Chondrocyte (in vitro differentiated cells): ENCODE measurements around the gene SLC25A17. TPM values are rescaled to one million over a fixed set of nuclear protein-coding genes. Genes with fewer than 3 reads are reported as not detected.

Experiments used
- DNase-seq: peaks from one replicate; pipeline ENCODE4 v3.0.0; 2021; ENCODE audit warnings: mixed read lengths, low spot score
- H3K27ac Mint-ChIP-seq: one replicate; pipeline ENCODE4 v1.8.0; 2021; ENCODE audit warnings: mild to moderate bottlenecking, moderate library complexity, mixed read lengths; ENCODE audit not compliant: unreplicated experiment
- H3K27me3 Mint-ChIP-seq: 2 replicates; pipeline ENCODE4 v1.8.0; 2021; ENCODE audit warnings: low read depth, mixed read lengths
- H3K36me3 Mint-ChIP-seq: 2 replicates; pipeline ENCODE4 v1.8.0; 2021; ENCODE audit warnings: low read depth, mixed read lengths
- H3K4me1 Mint-ChIP-seq: 2 replicates; pipeline ENCODE4 v1.8.0; 2021; ENCODE audit warnings: low read depth, mild to moderate bottlenecking, mixed read lengths
- H3K4me3 Mint-ChIP-seq: one replicate; pipeline ENCODE4 v1.8.0; 2021; ENCODE audit warnings: mild to moderate bottlenecking, moderate library complexity, mixed read lengths; ENCODE audit not compliant: unreplicated experiment
- H3K9me3 Mint-ChIP-seq: 2 replicates; pipeline ENCODE4 v1.8.0; 2021; ENCODE audit warnings: low read depth, mixed read lengths
- total RNA-seq: library from RNA; stranded (reverse); gene quantifications from 3 replicates; pipeline ENCODE4 v1.2.1, GENCODE V29; 2021
- TF ChIP-seq, protein P1 (sequence below): fragments of 200-600 bp; sonication (generic); IDR thresholded peaks from 2 replicates; pipeline ENCODE4 v1.5.0; 2021; ENCODE audit warnings: antibody characterized with exemption, mild to moderate bottlenecking, moderate library complexity

SLC25A17 gene
- total RNA-seq, 1 donor from 2014 or later = 17.4 TPM

DNA sequence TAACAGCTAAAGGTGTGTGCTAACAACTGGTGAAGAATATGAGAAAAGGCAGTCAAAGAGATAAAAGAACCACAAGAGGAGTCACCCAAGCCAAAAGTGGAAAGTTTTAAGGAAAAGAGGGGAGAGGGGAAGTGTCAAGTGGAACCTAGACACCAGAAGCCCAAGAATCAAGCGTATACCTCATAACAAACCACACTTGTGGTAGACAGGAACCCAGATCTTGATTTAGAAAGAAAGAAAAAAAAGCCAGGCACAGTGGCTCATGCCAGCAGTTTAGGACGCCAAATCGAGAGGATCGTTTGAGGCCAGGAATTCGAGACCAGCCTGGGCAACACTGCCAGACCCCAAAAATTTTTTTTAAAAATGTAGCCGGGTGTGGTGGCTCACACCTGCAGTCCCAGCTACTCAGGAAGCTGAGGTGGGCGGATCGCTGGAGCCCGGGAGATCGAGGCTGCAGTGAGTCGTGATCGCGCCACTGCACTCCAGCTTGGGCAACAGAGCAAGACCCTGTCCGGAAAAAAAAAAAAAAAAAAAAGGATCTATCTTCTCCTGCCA, 877 bp downstream of the SLC25A17 start:
- Mint-ChIP-seq H3K4me1 (peaks cover 28% of the 10 kb centered on the region), H3K9me3 (no peaks in the 10 kb centered on the region), H3K27me3 (no peaks in the 10 kb centered on the region), H3K36me3 (no peaks in the 10 kb centered on the region), H3K4me3 (peak overlapping the region; percentile 96), H3K27ac (peak overlapping the region; percentile 93)
- no peak for DNase-seq
- TF ChIP-seq, protein P1, sequence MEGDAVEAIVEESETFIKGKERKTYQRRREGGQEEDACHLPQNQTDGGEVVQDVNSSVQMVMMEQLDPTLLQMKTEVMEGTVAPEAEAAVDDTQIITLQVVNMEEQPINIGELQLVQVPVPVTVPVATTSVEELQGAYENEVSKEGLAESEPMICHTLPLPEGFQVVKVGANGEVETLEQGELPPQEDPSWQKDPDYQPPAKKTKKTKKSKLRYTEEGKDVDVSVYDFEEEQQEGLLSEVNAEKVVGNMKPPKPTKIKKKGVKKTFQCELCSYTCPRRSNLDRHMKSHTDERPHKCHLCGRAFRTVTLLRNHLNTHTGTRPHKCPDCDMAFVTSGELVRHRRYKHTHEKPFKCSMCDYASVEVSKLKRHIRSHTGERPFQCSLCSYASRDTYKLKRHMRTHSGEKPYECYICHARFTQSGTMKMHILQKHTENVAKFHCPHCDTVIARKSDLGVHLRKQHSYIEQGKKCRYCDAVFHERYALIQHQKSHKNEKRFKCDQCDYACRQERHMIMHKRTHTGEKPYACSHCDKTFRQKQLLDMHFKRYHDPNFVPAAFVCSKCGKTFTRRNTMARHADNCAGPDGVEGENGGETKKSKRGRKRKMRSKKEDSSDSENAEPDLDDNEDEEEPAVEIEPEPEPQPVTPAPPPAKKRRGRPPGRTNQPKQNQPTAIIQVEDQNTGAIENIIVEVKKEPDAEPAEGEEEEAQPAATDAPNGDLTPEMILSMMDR = no peak

DNA sequence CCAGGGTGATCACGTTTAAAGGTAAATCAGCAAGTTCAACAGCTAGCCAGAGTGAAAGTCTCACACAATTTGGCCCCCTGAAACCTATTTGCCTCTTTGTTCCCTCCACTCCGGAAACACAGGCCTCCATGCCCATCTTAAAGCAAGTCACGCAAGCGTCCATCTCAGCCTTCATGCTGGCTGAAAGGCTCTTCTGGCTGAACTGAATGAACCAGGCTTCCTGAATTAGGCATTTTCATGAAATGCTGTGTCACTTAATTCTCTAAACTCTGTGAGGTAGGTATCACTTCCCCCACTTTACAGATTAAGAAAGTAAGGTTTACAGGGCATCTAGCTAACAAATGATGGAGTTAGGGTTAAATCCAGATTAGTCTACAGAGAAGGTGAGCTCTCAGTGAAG, 1.4 kb downstream of the SLC25A17 start:
- Mint-ChIP-seq H3K27ac (no peak overlapping the region), H3K4me1 (peaks cover 28% of the 10 kb centered on the region), H3K4me3 (peak overlapping the region; percentile 96), H3K36me3 (no peaks in the 10 kb centered on the region), H3K9me3 (no peaks in the 10 kb centered on the region), H3K27me3 (no peaks in the 10 kb centered on the region)
- TF ChIP-seq, protein P1 = no peak
- DNase-seq = no peak

DNA sequence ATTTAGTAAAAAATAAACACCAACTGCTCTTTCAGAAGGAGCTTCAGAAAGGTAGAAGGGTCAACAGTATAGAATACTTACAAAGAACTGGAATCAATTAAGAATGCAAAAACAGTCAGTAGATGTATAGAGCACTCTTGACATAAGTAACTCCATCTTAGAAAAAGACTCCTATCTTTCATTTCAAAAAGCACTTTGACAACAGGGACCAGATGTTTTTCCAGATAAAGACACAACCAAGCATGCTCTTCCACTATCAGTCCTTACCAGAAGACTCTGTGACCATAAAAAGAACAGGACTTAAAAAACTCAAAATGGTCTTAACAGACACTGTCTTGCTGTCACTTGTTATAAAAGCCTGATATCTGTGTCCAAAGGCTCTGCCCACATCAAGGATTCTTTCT, 5.2 kb downstream of the SLC25A17 start:
- Mint-ChIP-seq H3K27me3 (no peaks in the 10 kb centered on the region), H3K36me3 (no peaks in the 10 kb centered on the region), H3K4me1 (peaks cover 24% of the 10 kb centered on the region), H3K4me3 (no peak overlapping the region), H3K9me3 (no peaks in the 10 kb centered on the region), H3K27ac (no peak overlapping the region)
- DNase-seq = no peak
- TF ChIP-seq, protein P1 = no peak

DNA sequence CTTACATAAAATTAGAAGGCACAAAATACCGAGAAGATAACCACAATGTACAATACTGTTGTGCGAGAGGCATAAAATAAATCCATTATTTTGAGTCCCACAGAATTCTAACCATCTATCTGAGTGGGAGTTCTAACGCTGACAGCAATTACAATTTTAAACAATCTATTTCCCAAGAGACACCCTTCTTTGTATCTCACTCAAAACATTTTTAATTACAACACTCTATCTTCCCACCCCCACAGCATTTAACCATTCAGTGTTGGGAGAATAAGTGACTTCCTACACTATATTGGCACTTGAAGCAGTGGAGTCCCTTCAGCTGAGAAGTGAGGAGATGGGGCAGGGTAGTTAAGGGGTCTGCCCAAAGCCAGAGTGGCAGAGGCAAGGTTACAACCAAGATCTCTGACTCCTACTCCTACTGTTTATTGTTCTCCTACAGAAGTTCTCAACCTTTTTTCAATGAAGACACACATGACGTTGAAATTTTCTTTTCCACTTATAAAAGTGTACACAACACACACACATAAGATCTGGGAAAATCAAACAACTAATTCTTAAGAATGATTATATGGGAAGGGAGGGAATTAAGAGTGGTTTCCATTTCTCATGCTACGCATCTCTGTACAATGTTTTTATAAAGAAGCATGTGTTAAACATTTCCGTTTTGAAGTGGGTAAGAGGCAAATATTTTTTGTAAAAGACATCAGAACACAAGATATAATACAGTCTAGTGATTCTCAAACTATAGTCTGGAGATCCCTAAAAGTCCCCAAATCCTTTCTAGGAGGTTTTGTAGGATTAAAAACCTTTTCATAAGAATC, 10.9 kb downstream of the SLC25A17 start:
- H3K4me1 Mint-ChIP-seq = peaks cover 31% of the 10 kb centered on the region
- peak overlapping the region; percentile 32 for H3K4me3 Mint-ChIP-seq
- H3K36me3 Mint-ChIP-seq = no peaks in the 10 kb centered on the region
- TF ChIP-seq, protein P1 = no peak
- no peak for DNase-seq
- H3K9me3 Mint-ChIP-seq = no peaks in the 10 kb centered on the region
- H3K27me3 Mint-ChIP-seq = no peaks in the 10 kb centered on the region
- H3K27ac Mint-ChIP-seq = peak overlapping the region; percentile 84

DNA sequence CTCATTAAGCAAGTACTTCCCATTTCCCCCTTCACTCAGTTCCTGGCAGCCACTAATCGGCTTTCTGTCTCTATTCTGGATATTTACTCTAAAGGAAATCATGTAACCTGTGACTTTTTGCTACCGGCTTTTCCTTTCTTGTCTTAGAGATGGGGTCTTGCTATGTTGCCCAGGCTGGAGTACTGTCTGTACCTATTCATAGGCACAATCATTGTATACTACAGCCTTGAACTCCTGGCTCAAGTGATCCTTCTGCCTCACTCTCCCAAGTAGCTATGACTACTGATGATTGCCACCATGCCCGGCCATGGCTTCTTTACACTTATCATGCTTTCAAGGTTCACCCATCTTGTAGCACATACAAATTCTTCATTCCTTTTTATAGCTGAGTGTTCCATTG, 12.4 kb downstream of the SLC25A17 start:
- H3K4me3 Mint-ChIP-seq = no peak overlapping the region
- DNase-seq = no peak
- no peak overlapping the region for H3K27ac Mint-ChIP-seq
- TF ChIP-seq, protein P1 = no peak
- H3K36me3 Mint-ChIP-seq = no peaks in the 10 kb centered on the region
- no peaks in the 10 kb centered on the region for H3K27me3 Mint-ChIP-seq
- H3K9me3 Mint-ChIP-seq = no peaks in the 10 kb centered on the region
- H3K4me1 Mint-ChIP-seq = peaks cover 35% of the 10 kb centered on the region
